ENCODE data around the gene L3MBTL3.

DNA sequence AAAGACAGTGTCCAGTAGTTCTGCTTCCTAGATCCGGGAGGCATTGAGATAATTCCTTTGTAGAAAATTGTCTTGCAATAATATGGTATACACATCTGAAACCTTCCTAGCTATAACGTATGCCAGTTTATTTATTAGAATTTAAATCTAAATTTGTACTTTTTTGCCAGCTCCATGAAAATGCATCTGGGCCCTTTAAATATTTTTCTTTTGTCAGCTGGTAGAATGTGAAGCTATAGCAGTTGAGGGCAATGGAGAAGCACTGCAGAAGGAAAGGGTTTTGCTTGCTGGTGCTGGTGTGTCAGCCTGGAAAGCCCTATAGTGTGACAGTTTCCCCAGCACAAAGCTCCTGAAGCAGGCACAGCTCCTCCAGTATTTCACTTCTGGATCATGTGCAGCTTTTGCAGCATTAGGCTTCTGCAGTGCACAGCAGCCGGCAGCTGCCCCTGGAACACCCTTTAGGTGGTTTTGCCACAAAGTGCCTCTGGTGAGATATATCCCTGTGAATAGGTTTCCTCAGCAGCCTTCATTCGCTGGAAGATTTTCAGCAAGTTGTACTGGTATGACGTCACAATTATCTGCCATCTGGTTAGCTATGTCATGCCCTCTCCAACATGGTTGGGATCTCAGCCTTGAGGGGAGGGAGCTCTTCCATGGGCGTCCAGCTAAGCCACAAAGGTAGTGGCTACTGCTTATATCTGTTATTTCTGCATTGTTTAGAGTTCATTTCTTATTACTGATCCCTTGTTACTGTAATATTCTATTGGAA lies 40.0 kb upstream of the L3MBTL3 start:
- TF ChIP-seq, protein P1, sequence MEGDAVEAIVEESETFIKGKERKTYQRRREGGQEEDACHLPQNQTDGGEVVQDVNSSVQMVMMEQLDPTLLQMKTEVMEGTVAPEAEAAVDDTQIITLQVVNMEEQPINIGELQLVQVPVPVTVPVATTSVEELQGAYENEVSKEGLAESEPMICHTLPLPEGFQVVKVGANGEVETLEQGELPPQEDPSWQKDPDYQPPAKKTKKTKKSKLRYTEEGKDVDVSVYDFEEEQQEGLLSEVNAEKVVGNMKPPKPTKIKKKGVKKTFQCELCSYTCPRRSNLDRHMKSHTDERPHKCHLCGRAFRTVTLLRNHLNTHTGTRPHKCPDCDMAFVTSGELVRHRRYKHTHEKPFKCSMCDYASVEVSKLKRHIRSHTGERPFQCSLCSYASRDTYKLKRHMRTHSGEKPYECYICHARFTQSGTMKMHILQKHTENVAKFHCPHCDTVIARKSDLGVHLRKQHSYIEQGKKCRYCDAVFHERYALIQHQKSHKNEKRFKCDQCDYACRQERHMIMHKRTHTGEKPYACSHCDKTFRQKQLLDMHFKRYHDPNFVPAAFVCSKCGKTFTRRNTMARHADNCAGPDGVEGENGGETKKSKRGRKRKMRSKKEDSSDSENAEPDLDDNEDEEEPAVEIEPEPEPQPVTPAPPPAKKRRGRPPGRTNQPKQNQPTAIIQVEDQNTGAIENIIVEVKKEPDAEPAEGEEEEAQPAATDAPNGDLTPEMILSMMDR (IDR thresholded peaks at IDR 0.05 in 4 of 5, conservative IDR thresholded peaks at IDR 0.05 in 1 of 5), result no peak
- no peak for TF ChIP-seq POLR2A (IDR thresholded peaks at IDR 0.05)
